GM11168 (cell line): ENCODE results near the gene CYFIP1.

Source experiments
- in situ Hi-C: fragments of 300-500 bp; cut with MboI; formaldehyde crosslinking; loops from one replicate; pipeline ENCODE4 v1.12.0; 2022; ENCODE audit warnings: low sequenced_read_pairs; ENCODE audit not compliant: unreplicated experiment

The CYFIP1 gene

DNA sequence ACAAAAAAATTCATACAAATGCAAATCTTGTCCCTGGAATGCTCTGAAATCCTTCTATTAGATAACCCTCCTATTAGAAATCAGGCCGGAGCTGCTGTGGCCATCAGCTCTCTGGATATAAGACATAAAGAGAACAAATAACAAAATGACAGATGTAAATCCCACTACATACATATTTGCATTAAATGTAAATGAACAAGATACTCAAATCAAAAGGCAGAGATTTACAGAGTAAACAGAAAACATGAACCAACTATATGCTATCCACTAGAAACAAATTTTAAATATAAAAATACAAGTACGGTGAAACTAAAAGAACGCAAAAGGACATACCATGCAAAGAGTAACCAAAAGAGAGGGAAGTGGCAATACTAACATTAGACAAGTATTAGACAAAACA lies 10.7 kb downstream of the CYFIP1 start:
- in situ Hi-C loops: no loop called here

DNA sequence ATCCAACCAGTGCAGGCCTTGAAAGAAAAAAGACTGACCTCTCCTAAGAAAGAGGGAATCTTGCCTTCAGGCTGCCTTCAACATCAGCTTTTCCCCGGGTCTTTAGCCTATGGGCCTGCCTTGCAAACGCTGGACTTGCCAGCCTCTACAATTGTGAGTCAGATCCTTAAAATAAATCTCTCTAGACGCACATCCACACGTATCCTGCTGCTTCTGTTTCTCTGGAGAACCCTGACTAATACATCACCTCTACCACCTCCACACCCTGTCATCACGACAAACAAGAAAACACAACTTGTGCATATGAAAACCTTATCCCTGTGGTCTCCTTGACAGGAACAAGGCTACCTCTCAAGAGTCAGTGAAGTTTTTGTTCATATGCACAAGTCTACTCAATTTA lies 11.8 kb downstream of the CYFIP1 start:
- in situ Hi-C loops: no loop called here

DNA sequence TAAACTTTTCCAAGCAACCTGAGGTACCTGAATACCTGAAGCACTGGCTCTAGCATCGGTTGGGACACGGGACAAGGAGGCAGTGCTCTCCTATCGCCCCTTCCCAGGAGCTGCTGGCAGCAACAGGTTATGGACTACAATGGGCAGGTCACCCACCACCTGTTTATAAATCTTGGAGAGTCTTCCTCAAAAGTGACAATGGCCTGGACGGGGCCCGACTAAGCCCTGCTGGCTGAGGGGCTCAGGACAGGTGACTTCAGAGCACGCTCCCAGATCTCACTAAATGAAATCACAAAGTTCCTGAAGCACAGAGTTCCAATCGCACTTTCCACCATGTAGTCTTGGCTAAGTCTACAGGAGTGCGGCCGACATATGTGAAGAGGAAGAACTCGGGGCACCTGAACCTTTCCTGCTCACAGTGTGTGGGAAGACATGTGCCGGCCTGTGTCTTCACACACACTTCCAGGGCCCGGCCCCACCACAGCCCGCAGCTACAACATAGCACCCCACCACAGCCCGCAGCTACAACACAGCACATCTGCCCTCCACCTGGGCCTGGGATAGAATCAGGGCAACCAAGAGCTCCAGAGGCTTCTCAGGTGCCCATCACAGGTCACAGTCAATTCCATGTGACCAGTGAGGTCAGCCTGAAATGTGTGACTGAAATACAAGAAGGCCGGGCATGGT lies 12.9 kb downstream of the CYFIP1 start:
- in situ Hi-C loops: no loop called here

GRCh38 chr15:22966321-22967083 lies 13.7 kb downstream of the CYFIP1 start:
- in situ Hi-C loops: no loop called here

- in situ Hi-C loops: no loop called here
These were observed 16.5 kb downstream of the CYFIP1 start for GRCh38 chr15:22963641-22964040.

GRCh38 chr15:22962611-22963010 lies 17.6 kb downstream of the CYFIP1 start:
- in situ Hi-C loops: no loop called here

DNA sequence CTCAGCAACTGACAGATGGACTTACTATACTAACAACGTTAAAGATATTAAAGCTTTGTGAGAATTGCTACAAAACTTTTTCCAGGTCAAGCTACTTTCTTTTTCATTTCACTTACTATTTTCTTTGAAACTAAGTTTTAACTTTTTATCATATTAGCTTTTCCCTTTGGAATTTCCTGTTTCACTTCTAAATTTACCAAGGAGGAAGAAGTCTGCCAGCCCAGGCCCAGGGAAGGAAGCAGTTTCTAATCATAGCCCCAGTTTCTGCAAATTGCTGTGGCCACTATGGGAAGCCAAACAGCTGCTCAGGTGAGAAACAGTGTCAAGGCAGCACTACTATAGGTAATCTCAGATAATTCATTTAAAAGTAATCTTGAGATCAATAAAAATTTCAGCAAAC lies 18.4 kb downstream of the CYFIP1 start:
- in situ Hi-C loops: no loop called here

- in situ Hi-C loops: no loop called here
These were observed 19.6 kb downstream of the CYFIP1 start for GRCh38 chr15:22960556-22960955.

DNA sequence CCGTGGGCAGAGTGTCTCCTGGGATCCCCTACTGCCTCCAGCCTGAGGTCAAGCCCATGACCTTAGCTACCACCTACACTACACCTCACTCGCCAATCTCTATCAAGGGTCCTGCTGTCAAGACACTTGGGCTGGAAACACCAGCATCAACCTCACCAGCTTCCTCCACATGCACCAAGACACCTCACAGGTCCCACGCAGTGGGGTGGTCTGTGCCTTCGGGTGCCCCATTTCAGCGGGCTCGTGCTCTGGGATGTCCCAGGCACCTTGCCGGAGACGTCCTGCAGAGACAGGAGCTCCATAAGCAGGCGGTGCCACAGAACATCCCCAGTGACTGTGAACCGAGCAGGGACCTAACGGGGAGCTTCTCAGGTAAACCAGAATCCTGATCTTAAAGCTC lies 20.0 kb downstream of the CYFIP1 start:
- in situ Hi-C loops: no loop called here

- in situ Hi-C loops: no loop called here
These were observed 20.7 kb downstream of the CYFIP1 start for GRCh38 chr15:22959321-22960101.

DNA sequence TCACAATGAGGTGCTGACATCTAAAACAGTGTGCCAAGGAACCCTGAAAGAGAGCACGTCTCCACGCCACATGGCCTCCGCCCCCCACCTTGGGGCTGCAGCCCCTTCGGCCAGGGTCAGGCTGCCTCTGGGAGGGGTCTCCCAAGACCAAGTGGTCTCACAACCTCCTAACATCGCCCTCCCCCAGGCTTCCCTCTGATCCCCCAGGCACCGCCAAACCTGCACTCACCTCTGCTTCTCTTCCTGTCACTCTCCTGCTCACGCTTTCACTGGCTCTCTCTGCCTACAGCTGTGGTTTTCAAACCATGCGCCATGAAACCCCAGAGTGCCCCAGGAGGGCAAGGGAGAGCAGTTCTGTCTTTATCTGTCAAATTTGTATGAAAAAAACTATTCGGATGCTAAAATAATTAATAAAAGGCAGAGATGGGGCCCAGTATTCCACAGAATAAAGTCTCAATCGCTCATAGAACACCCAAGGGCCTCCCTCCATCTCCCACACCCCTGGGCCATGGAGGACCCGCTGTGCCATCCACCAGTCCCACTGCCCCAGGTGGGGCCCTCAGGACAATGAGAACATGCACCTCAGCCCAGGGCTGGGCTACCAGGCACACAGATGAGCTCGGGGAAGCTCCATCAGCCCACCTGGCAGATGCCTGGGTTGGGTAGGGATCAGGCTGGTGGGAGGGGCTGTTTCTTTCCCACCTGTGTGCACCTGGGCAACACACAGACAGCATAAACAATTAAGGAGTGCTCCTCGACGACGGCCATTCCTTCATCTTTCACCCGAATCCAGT lies 21.5 kb downstream of the CYFIP1 start:
- in situ Hi-C loops: no loop called here

GRCh38 chr15:22956978-22957260 lies 23.2 kb downstream of the CYFIP1 start:
- in situ Hi-C loops: no loop called here

GRCh38 chr15:22956257-22956977 lies 23.8 kb downstream of the CYFIP1 start:
- in situ Hi-C loops: no loop called here

DNA sequence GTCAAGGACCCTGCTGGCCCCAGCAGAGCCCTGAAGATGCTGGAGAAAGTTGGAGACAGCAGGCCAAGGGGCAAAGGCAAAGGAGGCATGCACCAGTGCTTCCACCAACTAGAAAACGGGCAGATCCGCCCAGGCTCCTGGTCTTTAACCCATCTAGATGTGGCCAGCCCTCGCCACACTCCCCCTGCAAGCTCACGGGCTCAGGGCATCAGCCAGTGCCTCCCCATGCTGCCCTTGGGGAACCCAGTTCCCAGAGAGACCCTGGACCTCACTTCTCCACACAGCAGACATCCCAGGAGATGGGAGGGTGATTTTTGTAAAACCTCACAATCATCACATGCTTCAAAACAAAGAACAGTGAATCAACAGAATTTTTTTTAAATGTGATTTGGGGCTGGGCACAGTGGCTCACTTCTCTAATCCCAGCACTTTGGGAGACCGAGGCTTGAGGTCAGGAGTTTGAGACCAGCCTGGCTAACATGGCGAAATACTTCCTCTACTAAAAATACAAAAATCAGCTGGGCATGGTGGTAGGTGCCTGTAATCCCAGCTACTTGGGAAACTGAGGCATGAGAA lies 24.5 kb downstream of the CYFIP1 start:
- in situ Hi-C loops: no loop called here

- in situ Hi-C loops: no loop called here
These were observed 25.2 kb downstream of the CYFIP1 start for GRCh38 chr15:22954798-22955543.

DNA sequence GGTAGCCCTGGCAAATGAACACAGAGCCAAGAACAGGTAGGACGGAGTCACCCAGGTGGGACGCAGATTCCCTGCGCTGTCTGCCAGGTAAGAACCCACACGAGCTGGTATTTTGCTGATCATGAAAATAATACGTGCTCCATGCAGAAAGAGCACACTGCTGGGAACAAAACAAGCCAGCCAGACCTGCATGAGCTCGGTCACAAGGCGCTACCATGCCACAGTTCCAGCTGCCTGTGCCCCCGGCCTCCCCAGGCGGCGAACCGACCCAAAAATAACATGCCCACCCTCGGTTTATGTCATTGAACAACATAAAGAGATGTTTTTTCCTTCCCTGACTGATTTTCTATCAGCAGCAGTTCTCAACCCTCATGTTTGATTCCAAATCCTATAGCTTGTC lies 25.8 kb downstream of the CYFIP1 start:
- in situ Hi-C loops: no loop called here

- in situ Hi-C loops: no loop called here
These were observed 27.2 kb downstream of the CYFIP1 start for GRCh38 chr15:22952796-22953579.
